Hindlimb muscle (tissue), 1 donor: Measurements from ENCODE around the gene SLC19A3. TPM values are rescaled to one million over a fixed set of nuclear protein-coding genes. Genes with fewer than 3 reads are reported as not detected.
"Not testable (repeated sequence)": the region's sequence is repeated elsewhere in the genome, so short reads cannot be mapped to it uniquely, and the experiment has no call there.

Experiments used
- DNase-seq: peaks from one replicate; pipeline ENCODE4 v3.0.0-alpha.2; 2013
- polyA plus RNA-seq: library from polyadenylated mRNA; unstranded; fragments of 120-200 nt; gene quantifications from one replicate; pipeline ENCODE4 v1.2.1, GENCODE V29; 2013; ENCODE audit not compliant: insufficient read length

Gene SLC19A3
- polyA plus RNA-seq, 1 donor: 0.67 TPM

DNA sequence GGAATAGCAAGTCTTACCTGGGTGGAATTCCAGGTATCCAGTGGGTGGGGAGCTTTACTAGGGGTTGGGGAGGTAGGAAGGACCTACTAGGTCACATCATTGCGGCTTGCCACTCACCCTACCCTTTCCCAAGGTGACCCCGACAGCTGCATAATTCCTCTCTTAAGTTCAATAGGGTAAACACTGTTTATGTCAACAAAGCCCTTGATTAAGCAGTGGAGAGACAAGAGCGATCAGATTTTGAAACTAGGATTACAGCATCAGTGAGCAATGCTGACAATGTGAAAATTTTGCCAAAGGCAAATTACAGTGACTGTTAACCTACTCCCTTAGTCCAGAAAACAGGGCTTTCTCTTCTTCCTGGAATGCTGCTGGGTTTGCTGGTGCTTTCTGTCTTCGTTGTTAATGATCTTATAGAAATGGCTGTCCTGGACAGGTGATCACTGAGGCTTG lies 14.5 kb downstream of the SLC19A3 start:
- no peak for DNase-seq

DNA sequence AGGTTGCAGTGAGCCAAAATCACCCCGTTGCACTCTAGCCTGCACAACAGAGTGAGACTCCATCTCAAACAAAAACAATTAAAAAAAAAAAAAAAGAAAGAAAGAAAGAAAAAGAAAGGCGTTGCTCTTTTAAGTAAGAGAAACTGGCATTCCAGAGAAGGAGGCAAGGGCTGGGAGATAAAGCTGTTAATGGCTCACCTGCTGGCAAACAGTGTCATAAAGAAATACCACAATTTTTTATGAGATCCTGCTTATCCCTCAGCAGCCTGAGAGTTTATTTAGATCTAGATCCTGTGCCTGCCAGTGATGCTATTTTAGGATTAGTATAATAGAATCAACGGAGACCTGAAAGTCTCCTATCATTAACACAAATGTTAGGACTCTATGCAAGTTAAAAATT lies 16.3 kb downstream of the SLC19A3 start:
- DNase-seq: no peak

DNA sequence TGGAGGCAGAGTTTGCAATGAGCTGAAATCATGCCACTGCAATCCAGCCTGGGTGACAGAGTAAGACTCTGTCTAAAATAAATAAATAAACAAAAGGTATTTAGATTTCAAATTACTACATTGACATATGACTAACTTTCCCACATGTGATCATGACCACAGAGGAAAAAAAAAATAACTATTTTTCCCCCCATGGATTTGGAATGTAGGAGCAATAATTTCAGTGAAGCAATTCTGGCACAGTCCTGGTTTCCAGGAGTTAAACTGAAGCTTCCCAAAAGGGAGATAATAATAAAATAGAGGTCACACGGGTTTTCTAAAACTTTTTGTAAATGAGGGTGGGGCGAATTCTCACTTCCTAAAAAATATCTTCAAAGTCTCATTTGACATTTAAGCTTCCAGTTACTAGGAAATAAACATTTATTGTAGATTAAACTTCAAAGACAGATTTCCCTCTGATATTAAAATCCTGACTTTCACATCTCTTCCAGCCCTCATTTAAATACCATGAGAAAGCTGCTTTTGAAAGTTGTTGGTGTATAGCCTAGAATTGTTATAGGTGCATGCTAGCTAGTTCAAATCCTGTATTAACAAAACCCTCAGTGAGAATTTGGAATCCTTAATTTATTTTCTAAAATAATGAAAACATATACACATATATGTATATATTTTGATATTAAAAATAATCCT lies 20.7 kb downstream of the SLC19A3 start:
- no peak for DNase-seq

DNA sequence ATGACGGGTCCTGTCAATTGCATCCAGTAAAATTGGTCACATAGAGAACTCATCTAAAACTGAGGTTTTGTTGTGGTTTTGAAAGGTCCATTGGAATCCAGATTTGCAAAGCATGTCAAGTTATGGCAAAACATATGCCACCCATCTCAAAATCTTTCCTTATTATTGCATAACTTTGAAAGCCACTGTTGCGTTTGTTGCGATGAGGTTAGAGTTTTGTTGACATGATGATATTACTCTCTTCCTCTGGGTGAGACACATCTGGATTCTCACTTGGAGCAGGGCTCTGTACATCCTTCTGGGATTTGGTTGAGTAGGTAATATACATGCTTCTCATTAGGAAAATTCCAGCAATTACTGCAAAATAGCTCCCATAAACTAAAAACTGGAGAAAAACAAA lies 30.6 kb downstream of the SLC19A3 start:
- DNase-seq: no peak

DNA sequence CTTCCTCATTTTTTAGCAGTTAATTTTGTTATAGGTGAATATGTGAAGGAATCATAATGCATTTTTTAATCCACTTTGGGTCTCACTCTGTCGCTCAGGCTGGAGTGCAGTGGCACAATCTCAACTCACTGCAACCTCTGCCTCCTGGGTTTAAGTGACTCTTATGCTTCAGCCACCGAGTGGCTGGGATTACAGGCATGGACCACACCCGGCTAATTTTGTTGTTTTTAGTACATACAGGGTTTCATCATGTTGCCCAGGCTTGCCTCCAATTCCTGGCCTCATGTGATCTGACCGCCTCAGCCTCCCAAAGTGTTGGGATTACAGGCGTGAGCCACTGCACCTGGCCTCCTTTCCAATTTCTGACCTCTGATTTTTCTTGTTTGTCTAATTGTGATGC lies 33.6 kb downstream of the SLC19A3 start:
- DNase-seq: no peak

DNA sequence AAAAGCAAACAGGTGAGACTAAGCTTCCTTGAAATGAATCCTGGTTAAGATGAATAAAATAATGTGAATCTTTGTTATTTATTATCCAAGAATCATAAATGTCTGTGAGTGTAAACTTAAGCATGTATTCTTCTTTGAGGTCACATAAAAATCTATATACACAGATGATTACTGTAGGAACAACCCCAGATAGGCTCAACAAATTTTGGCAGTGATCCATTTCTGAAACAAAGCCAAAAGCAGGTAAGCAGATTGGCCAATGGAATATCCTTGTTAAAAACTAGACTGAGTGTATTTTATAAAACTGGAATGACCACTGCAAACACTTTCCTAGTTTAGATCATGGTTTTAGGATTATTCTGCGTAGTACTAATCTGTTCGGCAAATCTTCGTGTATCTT lies 39.9 kb downstream of the SLC19A3 start:
- DNase-seq: no peak

DNA sequence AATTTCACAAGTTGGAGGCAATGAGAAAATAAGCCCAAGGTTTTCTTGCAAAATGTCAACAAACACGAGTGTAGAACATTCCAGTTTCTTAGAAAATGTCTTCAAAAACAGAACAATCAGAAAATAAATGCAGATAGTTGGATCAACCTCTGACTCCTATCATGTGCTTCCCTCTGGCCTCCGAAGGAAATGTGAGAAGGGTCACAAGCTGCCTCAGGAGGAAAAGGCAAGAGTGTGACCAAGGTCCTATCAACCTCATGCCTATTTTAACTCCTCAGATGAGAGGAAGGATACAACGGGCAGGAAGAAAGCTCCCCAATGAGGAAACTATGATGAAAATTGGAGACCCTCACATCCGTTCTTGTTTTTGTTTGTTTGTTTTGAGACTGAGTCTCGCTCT lies 43.3 kb downstream of the SLC19A3 start:
- no peak for DNase-seq

DNA sequence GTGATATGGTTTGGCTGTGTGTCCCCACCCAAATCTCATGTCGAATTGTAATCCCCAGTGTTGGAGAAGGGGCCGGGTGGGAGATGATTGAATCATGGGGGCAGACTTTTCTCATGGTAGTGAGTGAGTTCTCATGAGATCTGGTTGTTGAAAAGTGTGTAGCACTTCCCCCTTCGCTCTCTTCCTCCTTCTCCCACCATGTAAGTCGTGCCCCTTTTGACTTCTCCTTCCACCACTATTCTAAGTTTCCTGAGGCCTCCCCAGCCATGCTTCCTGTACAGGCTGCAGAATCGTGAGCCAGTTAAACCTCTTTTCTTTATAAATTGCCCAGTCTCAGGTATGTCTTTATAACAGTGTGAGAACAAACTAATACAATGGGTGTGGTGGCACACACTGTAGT lies 44.2 kb downstream of the SLC19A3 start:
- not testable (repeated sequence) for DNase-seq

DNA sequence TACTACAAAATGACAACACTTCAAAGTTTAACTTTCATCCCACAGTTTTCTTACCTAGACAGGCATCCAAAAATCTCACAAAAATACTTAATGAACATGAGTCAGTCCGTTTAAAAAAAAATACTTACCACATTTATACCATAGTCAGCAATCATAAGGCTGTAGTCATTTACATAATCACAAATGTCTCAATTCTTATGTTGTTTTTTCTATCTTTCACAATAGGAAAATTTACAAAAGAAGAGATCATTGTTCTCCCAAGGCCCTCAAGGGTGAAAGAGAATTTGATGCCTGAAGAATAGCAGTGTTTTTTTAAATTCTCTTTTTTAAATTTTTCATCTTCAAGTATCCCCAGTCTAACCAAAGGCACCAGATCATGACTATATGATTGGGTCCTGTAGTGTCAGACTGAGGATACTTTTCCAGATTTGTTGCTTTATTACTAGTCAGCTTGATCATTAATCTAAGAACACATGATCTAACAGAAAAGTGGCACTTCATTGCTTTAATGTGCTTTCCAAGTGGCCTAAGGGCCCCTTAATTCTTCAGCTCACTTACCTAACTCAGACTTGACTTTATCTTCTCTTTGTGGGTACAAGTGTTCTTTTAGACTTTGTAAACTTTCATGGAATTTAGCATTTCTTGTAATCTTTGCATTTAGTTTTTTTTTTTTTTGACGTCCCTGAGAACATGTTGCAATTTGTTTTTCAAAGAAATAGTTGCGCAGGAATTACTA lies 46.5 kb downstream of the SLC19A3 start:
- no peak for DNase-seq

DNA sequence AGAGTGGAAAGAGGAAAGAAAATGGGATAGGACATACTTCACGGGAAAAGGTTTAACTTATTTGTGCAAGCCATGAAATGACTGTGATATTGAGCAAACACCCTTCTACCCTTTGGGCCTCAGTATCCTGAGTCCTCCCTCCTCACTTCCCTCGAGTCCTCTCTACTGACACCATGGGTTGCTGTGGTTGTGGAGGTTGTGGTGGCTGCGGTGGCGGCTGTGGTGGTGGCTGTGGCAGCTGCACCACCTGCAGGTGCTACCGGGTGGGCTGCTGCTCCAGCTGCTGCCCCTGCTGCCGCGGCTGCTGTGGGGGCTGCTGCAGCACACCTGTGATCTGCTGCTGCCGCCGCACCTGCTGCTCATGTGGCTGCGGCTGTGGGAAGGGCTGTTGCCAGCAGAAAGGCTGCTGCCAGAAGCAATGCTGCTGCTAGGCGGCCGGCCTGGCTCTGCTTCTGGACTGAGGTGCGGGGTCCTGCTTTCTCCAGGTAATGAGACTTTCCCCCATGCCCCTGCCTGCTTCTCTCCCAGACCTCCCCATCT lies 51.1 kb downstream of the SLC19A3 start, which contains the start of gene SCYGR5:
TSS of gene SCYGR5 (plus strand) at position 174 of the 540 bp plus-strand sequence. CDS start at position 174, 0 bp downstream.
- DNase-seq: not testable (repeated sequence)

DNA sequence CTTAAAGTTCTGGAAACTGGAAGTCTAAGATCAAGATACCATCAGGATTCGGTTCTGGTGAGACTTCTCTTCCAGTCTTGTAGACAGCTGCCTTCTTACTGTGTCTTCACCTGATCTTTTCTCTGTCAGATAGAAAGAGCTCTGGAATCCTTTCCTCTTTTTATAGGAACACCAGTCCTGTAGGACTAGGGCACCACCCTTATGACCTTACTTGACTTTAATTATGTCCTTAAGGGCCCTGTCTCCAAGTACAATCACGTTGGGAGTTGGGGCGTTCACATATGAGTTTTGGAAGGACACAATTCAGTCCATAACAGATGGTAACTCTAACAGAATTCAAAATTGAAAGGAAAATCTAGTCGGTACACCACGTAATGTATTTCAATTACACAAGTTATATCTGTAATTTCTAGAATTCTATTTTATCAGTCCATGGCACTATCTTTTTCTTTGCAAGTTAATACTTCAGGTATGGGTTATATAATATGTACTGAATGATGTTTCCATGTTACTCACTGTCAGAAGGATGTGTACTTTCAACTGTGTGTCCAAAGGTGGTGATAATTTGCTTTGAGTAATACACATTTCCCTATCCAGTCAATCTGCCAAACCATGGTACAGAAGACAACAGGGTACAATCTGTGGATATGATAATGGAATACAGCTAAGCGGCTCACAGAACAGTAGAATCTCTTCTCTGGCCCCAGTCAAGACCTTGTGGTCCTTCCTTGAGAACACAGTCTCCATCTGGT lies 52.5 kb downstream of the SLC19A3 start:
- no peak for DNase-seq

DNA sequence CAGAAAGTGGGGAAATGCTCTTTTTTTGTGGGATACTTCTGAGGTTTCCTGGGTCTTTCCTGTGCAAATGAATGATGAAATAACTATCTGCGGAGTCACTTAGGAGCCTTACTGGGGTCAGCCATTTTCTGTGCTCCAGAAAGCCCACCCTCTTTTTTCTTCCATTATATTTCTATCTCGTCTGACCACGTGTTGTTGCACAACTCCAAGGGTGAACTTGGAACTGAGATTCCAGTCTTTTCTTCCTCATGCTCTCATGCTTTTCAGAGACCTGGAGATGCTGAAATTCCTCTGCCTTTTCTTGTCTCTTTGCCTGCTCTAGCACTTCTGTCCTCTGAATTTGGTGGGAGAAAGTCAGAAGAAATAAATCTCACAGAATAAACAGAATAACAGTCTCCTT lies 56.0 kb downstream of the SLC19A3 start:
- DNase-seq: no peak

DNA sequence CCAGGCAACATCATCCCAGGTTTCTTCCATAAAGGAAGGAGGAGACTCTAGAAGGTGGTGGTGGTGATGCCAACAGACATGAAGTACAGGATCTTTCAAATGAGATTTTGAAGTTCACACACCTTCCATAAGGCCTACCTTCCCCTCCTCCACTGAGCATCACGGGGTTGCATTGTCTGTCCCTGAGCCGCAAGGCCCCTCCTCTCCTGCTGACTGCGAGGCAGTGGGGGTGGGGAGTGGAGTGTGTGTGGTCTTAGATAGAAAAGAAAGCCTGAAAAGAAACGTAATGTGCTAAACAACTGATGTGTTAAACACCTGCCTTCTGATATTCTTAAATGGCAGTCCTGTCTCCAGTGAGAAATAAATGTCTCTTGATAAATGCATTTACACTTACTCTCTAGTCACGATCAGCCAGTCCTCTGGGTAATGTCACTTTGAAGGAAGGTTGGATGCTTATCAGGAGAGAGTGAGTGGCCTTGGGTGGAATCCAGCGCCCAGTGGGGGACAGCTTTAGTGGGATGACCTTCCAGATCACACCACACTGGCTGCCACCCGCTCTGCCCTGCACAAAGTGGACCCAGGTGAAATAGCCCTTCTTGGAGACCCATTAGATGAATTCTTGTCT lies 56.7 kb downstream of the SLC19A3 start:
- DNase-seq: no peak

DNA sequence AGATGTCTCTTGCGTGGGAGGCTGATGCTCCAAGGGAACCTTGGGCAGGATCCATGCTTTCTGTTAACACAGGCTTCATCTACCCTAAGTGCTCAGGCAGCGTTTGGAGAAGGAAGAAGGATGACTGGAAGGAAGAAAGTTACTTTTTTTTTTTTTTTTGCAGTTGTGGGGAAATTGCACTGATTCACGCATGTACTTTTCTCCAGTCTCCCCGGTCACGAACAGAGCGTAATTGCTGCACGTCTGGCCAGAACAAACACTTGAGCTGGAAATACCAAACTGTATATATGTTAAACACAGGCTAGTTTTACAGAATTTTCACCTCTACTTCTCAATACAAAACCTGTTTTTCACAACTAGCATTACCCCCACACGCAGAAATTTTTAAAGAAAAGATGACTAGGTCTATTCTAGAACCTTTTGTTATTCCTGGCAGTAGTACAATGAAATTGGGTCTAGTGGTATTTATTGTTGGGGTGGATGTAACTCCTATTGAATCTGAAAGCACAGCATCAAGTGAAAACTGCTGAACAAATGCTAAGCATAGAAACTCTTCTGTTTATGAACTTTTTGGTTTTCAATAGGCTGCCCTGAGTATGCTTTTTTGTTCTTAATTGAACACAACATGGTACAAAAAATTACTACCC lies 60.5 kb downstream of the SLC19A3 start:
- no peak for DNase-seq

DNA sequence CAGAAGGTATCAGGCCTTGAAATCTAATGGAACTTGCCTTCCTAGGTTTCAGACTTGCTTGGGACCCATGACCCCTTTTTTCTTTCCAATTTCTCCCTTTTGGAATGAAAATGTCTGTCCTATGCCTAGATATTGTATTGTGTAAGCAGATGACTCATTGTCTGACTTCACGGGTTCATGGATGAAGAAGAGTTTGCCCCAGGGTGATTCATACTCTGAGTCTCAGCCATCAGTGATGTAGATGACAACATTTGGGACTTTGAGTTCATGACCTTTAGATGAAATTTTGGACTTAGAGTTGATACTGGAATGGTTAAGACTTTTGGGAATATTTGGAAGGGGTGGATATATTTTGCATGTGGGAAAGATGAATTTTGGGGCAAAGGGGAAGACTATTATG lies 62.4 kb downstream of the SLC19A3 start:
- DNase-seq: no peak

DNA sequence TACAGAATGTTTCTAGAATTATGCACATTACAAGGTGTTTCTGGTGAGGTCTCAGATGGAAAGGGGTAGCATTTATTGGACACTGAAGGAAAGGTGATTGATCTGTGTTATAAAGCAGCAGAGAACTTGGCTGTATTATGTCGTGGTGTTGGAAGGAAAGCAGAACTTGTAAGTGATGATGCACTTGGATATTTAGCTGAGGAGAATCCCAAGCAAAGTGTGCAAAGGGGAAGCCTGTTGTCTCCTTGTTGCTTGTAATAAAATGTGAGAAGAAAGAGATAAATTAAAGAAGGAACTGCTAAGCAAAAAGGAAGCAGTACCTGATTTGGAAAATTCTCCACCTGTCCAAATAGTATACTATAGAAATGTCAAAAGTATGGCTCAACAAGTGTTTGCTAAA lies 63.4 kb downstream of the SLC19A3 start:
- no peak for DNase-seq

DNA sequence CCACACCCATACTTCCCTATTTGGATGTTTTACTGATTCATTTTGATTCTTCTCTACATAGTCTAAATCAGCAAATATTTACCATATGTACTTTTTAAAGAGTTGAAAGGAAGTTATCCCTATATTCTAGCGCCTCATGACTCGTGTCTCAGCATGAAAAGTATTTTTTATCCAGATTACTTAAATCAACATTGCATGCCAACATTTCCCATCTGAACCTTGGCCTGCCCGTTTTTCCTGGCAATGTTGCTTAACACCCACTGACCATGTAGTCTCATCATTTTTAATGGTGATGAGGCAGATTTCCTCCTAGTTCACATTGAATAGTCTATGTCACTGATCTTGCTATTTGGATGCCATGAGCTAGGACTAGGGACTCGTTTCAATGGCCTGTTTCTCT lies 64.4 kb downstream of the SLC19A3 start:
- DNase-seq: no peak

DNA sequence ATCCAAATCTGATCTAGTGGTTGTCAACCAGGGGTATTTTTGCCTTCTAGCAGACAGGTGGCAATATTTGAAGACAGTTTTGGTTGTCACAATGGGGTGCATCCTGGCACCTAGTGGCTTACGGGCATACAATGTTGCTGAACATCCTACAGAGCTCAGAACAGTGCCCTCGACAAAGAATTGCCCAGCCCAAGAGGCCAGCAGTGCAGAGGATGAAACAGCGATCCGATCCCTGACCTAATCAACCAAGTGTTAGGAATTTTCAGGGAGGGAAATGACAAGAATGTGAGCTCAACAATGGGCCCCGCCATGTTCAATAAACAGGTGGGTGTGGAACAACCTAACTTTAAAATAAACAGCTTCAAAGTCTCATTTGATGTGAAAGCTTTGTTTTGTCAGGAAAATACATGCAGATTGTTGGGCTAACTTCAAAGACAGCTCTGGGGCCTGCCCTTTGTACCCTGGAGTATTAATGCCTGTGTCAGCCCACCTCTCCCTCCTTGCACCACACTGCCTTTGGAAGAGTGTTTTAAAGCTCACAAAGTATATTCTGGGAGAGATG lies 73.8 kb downstream of the SLC19A3 start:
- no peak for DNase-seq

DNA sequence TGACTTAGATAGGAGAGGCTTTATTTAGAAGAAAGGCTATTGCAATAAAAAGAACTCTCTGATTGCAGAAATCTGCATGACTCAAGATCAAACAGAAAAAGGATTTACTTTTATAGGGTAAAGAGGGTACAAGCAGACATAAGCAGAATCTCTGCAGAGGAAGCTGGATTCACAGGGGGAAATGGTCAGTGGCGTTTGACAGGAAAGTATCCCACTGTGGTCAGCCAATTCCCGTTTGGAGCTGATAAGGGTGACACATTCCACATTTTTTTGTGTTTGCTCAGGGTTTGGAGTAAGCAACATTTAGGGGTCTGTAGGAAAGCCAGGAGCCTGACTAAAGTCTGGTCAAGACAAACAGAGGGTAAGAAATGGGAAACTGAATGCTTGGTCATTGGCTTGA lies 75.2 kb downstream of the SLC19A3 start:
- DNase-seq: no peak

DNA sequence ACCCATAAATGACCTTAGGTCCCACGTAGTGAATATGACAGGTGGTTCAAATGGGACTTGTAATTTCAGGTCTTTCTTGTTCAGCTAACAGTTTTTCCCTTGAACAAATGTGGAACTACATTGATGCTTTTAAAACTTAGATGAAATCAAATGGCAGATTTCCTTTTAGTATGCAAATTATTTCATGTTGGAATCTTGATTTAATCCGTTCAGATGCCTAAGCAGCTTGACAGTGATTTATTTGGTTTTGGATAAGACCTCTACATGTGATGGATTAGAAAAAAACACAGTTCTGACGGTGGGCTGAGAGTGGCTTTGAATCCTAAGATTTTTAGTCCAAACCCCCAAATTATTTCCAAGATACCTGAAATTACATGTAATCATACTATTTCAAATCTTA lies 83.6 kb downstream of the SLC19A3 start:
- no peak for DNase-seq
